GM21381 (cell line): Measurements from ENCODE around the gene TMPRSS4.

Experiments
- ATAC-seq: cut with Tn5 transposase; IDR thresholded peaks from one replicate; pipeline ENCODE4 v1.9.1; 2021; ENCODE audit warnings: mild to moderate bottlenecking, moderate library complexity; ENCODE audit not compliant: unreplicated experiment

Gene TMPRSS4

GRCh38 chr11:118152552-118153471, 75.9 kb downstream of the TMPRSS4 start, which contains the start of gene SCN4B:
Gene SCN4B, minus strand, starts transcription at chr11:118152823. Its CDS starts 150 bp downstream, at chr11:118152673.
- ATAC-seq: no peak

- ATAC-seq: no peak
Measured at GRCh38 chr11:118153516-118153915, 76.6 kb downstream of the TMPRSS4 start.

- ATAC-seq: no peak
Measured at GRCh38 chr11:118153976-118154375, 77.1 kb downstream of the TMPRSS4 start.

GRCh38 chr11:118154641-118155040, 77.8 kb downstream of the TMPRSS4 start:
- no peak for ATAC-seq

GRCh38 chr11:118155776-118156530, 79.1 kb downstream of the TMPRSS4 start:
- ATAC-seq: no peak

- ATAC-seq: no peak
Measured at GRCh38 chr11:118156531-118157185, 79.8 kb downstream of the TMPRSS4 start.

GRCh38 chr11:118157186-118157895, 80.5 kb downstream of the TMPRSS4 start:
- no peak for ATAC-seq

GRCh38 chr11:118161786-118162185, 84.9 kb downstream of the TMPRSS4 start:
- no peak for ATAC-seq

- no peak for ATAC-seq
Measured at GRCh38 chr11:118162846-118163245, 86.0 kb downstream of the TMPRSS4 start.

GRCh38 chr11:118163494-118163893, 86.6 kb downstream of the TMPRSS4 start:
- no peak for ATAC-seq

- no peak for ATAC-seq
Measured at GRCh38 chr11:118164885-118165284, 88.0 kb downstream of the TMPRSS4 start.

- ATAC-seq: no peak
Measured at GRCh38 chr11:118166641-118167040, 89.8 kb downstream of the TMPRSS4 start.

- ATAC-seq: no peak
Measured at GRCh38 chr11:118167253-118167652, 90.4 kb downstream of the TMPRSS4 start.

GRCh38 chr11:118167906-118168305, 91.0 kb downstream of the TMPRSS4 start:
- ATAC-seq: no peak

- ATAC-seq: no peak
Measured at GRCh38 chr11:118168316-118168715, 91.4 kb downstream of the TMPRSS4 start.

GRCh38 chr11:118168751-118169150, 91.9 kb downstream of the TMPRSS4 start:
- no peak for ATAC-seq

GRCh38 chr11:118169300-118170140, 92.6 kb downstream of the TMPRSS4 start:
- no peak for ATAC-seq

- no peak for ATAC-seq
Measured at GRCh38 chr11:118170231-118170630, 93.4 kb downstream of the TMPRSS4 start.

- ATAC-seq: no peak
Measured at GRCh38 chr11:118170882-118171268, 94.0 kb downstream of the TMPRSS4 start.
